T47D (cell line): Measurements from ENCODE around the gene RNF115.
"Not testable (repeated sequence)": the region's sequence is repeated elsewhere in the genome, so short reads cannot be mapped to it uniquely, and the experiment has no call there.

Source experiments
- DNase-seq, 2 experiments: peaks; one replicate each; pipeline versions ENCODE4 v3.0.0 to v3.0.0-alpha.2; 2011 to 2012; ENCODE audit warnings: low read depth in 1 of 2, low spot score in 1 of 2
- JUND ChIP-seq: IDR thresholded peaks from 2 replicates; pipeline ENCODE4 v1.6.1; 2012; ENCODE audit warnings: low read depth
- in situ Hi-C: cut with HindIII; loops from 2 replicates; pipeline ENCODE4 v1.10.0; 2016; ENCODE audit warnings: low sequenced_read_pairs, low pct_unique_long_range_greater_than_20kb

Gene RNF115

GRCh38 chr1:145720878-145721671 is 102.8 kb downstream of the RNF115 start:
- in situ Hi-C loops: no loop called here
- peak; percentile 41 to 82 for DNase-seq
- no peak for TF ChIP-seq JUND

- in situ Hi-C loops: no loop called here
- DNase-seq: peak in 1 of 2 experiments; percentile 90
- no peak for TF ChIP-seq JUND
Observed at GRCh38 chr1:145720556-145720877, 103.4 kb downstream of the RNF115 start.

GRCh38 chr1:145719230-145720079 is 104.4 kb downstream of the RNF115 start, which contains the start of gene CD160:
Gene CD160, plus strand, starts transcription at chr1:145719499. Its CDS starts 8,829 bp downstream, at chr1:145728328.
- no peak for TF ChIP-seq JUND
- DNase-seq: no peak
- in situ Hi-C loops: no loop called here

- DNase-seq, in situ Hi-C loops: not testable (repeated sequence)
Observed at GRCh38 chr1:145718465-145718864, 105.4 kb downstream of the RNF115 start.

GRCh38 chr1:145717833-145718232 is 106.1 kb downstream of the RNF115 start:
- in situ Hi-C loops: no loop called here
- no peak for TF ChIP-seq JUND
- no peak for DNase-seq

GRCh38 chr1:145716641-145717345 is 107.1 kb downstream of the RNF115 start:
- DNase-seq: no peak
- no peak for TF ChIP-seq JUND
- in situ Hi-C loops: no loop called here

- no peak for TF ChIP-seq JUND
- in situ Hi-C loops: no loop called here
- DNase-seq: peak in 1 of 2 experiments; percentile 50
Observed at GRCh38 chr1:145714524-145715111, 109.3 kb downstream of the RNF115 start.

GRCh38 chr1:145711213-145711651 is 112.7 kb downstream of the RNF115 start:
- DNase-seq: peak in 1 of 2 experiments; percentile 89
- TF ChIP-seq JUND: no peak; the same call in 1 of the 2 replicates
- in situ Hi-C loops: no loop called here

- in situ Hi-C loops: no loop called here
- TF ChIP-seq JUND: no peak
- no peak for DNase-seq
Observed at GRCh38 chr1:145710291-145711027, 113.4 kb downstream of the RNF115 start.

GRCh38 chr1:145708063-145708462 is 115.8 kb downstream of the RNF115 start:
- in situ Hi-C loops: no loop called here
- DNase-seq: peak in 1 of 2 experiments; percentile 87
- peak; percentile 86; the same call in 1 of the 2 replicates for TF ChIP-seq JUND

- in situ Hi-C loops: no loop called here
- DNase-seq: peak in 1 of 2 experiments; percentile 83
- TF ChIP-seq JUND: no peak; the same call in 1 of the 2 replicates
Observed at GRCh38 chr1:145707183-145707867, 116.6 kb downstream of the RNF115 start, which contains the start of gene PDZK1. Gene PDZK1, minus strand, starts transcription at chr1:145707368. Its CDS starts 19,347 bp downstream, at chr1:145688021.
